Thoracic aorta (tissue), 2 donors: ENCODE measurements around the gene FBXO42. TPM values are rescaled to one million over a fixed set of nuclear protein-coding genes. Genes with fewer than 3 reads are reported as not detected.

Source experiments
- ATAC-seq: fragments of 150-250 bp; one replicate; pipeline ENCODE4 v1.8.0; 2017; ENCODE audit warnings: low read depth; ENCODE audit not compliant: insufficient number of reproducible peaks, low FRiP score
- DNase-seq: peaks from one replicate; pipeline ENCODE4 v3.0.0-alpha.2; 2020; ENCODE audit warnings: low spot score
- H3K27ac ChIP-seq, 2 donors: fragments of 200-600 bp; sonication (generic); 1 replicate in 1 of 2; 2 replicates in 1 of 2; pipeline ENCODE4 v1.5.1; 2016; ENCODE audit warnings: mild to moderate bottlenecking in 2 of 2, moderate library complexity in 2 of 2
- H3K27me3 ChIP-seq: fragments of 200-600 bp; sonication (generic); replicated peaks from 2 replicates; pipeline ENCODE4 v1.6.0; 2016; ENCODE audit warnings: mild to moderate bottlenecking; ENCODE audit not compliant: insufficient read depth
- H3K36me3 ChIP-seq: fragments of 200-600 bp; sonication (generic); one replicate; pipeline ENCODE4 v1.5.1; 2016
- H3K4me1 ChIP-seq, 2 donors: fragments of 200-600 bp; sonication (generic); 1 replicate in 1 of 2; 2 replicates in 1 of 2; pipeline versions ENCODE4 v1.5.1 to v1.6.0; 2016; ENCODE audit warnings: low read depth in 2 of 2, mild to moderate bottlenecking in 1 of 2; ENCODE audit not compliant: control insufficient read depth in 1 of 2
- H3K4me3 ChIP-seq: fragments of 200-600 bp; sonication (generic); 2 replicates; pipeline ENCODE4 v1.5.1; 2016; ENCODE audit warnings: mild to moderate bottlenecking
- H3K9me3 ChIP-seq: fragments of 200-600 bp; sonication (generic); 2 replicates; pipeline ENCODE4 v1.5.1; 2016
- CTCF ChIP-seq: fragments of 200-600 bp; sonication (generic); IDR thresholded peaks from one replicate; pipeline ENCODE4 v1.5.1; 2019; ENCODE audit warnings: antibody characterized with exemption
- total RNA-seq, 2 donors: library from RNA; depleted of rRNA; stranded (reverse); fragments of >200 nt; gene quantifications; one replicate each; pipeline versions ENCODE4 v1.1.0 to v1.2.3, GENCODE V29; 2016

The FBXO42 gene
- total RNA-seq, 2 donors from 2014 or later = 71.2 to 72.2 TPM

DNA sequence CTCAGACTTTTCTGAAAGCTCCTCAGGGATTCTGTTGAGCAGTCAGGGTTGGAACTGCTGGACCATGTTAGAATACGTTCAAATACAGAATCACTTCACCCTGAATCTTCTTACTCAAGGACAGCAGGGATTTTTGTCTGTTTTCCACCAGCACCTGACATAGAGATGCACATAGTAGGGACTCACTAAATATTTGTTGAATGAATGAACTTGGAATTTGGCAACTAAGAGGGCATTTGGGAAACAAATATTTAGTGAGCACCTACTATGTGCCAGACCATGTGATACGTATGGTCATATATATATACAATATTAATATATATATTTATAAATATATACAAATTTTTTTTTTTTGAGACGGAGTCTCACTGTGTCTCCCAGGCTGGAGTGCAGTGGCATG is 4.6 kb upstream of the FBXO42 start:
- Histone ChIP-seq H3K9me3 (no peaks in the 10 kb centered on the region), H3K27me3 (no peaks in the 10 kb centered on the region), H3K4me1 (peaks cover 3 to 8% of the 10 kb centered on the region in 2 donors), H3K4me3 (no peak overlapping the region), H3K27ac (no peak overlapping the region), H3K36me3 (no peaks in the 10 kb centered on the region)
- TF ChIP-seq CTCF = no peak
- ATAC-seq (no peak), DNase-seq (no peak)

DNA sequence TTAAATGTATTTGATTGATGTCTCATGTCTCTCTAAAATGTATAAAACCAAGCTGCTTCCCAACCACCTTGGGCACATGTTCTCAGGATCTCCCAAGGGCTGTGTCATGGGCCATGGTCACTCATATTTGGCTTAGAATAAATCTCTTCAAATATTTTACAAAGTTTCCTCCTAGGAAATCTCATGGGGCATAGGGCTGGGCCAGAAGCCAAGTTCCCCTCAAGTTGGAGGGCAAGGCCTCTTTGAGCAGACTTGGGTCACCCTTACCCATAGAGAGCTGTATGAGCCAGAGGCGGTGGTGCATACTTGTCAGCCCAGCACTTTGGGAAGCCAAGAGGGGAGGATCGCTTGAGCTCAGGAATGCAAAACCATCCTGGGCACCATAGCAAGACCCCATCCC is 2.3 kb upstream of the FBXO42 start:
- no peak overlapping the region for H3K4me3 ChIP-seq
- no peaks in the 10 kb centered on the region for H3K36me3 ChIP-seq
- no peak for TF ChIP-seq CTCF
- H3K27me3 ChIP-seq = no peaks in the 10 kb centered on the region
- peak overlapping the region in 1 of 2 donors; percentile 9 for H3K27ac ChIP-seq
- H3K9me3 ChIP-seq = no peaks in the 10 kb centered on the region
- ATAC-seq (no peak), DNase-seq (no peak)
- H3K4me1 ChIP-seq = peaks cover 8 to 17% of the 10 kb centered on the region in 2 donors

DNA sequence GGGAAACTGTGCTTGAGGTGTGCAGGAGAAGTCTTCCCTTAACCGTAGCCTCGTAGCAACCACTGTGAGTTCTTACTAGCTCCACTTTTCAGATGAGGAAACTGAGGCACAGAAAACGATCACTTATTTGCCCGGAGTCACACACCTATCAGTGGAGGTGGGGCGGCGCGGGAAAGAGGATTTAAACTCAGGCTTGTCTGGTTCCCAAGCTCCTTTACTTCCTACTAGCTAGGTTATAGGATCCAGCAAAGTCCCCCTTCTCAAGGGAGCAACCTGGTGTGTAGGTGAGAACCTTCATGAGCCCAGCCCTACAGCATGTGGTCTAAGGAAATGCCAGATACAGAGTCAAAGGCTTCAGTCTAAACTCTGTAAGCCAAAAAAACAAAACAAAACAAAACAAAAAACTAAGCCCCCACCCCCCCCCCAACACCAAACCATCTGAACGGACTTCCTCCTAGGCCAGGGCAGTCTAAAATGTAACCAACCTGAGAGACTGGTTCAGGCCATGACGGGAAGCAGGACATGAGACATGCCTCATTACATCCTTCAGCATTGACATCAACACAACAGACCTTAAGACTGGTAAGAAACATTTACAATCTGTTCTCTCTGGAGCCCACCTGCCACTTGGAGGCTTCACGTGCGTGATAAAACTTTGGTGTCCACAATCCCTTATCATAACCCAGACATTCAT is 709 bp upstream of the FBXO42 start:
- ATAC-seq (no peak), DNase-seq (no peak)
- Histone ChIP-seq H3K27me3 (no peaks in the 10 kb centered on the region), H3K9me3 (no peaks in the 10 kb centered on the region), H3K27ac (peak overlapping the region; percentile 85 to 97), H3K36me3 (no peaks in the 10 kb centered on the region), H3K4me1 (peaks cover 16 to 33% of the 10 kb centered on the region in 2 donors), H3K4me3 (peak overlapping the region; percentile 99)
- no peak for TF ChIP-seq CTCF

GRCh38 chr1:16351456-16351993 is 755 bp downstream of the FBXO42 start:
- ATAC-seq (no peak), DNase-seq (no peak)
- H3K36me3 ChIP-seq = no peaks in the 10 kb centered on the region
- no peak for TF ChIP-seq CTCF
- H3K4me1 ChIP-seq = peaks cover 19 to 45% of the 10 kb centered on the region in 2 donors
- peak overlapping the region; percentile 85 to 97 for H3K27ac ChIP-seq
- no peaks in the 10 kb centered on the region for H3K9me3 ChIP-seq
- H3K27me3 ChIP-seq = no peaks in the 10 kb centered on the region
- H3K4me3 ChIP-seq = peak overlapping the region; percentile 99

- DNase-seq (no peak), ATAC-seq (no peak)
- H3K4me3 ChIP-seq = peak overlapping the region; percentile 99
- no peaks in the 10 kb centered on the region for H3K27me3 ChIP-seq
- peaks cover 23 to 53% of the 10 kb centered on the region in 2 donors for H3K4me1 ChIP-seq
- no peaks in the 10 kb centered on the region for H3K36me3 ChIP-seq
- H3K9me3 ChIP-seq = no peaks in the 10 kb centered on the region
- no peak for TF ChIP-seq CTCF
- H3K27ac ChIP-seq = peak overlapping the region; percentile 85 to 97
These were observed 2.4 kb downstream of the FBXO42 start for GRCh38 chr1:16349847-16350406.
